ENCODE measurements around the gene THSD4. TPM values are rescaled to one million over a fixed set of nuclear protein-coding genes. Genes with fewer than 3 reads are reported as not detected.

THSD4 gene
- total RNA-seq, 3 donors from 2014 or later = 18.3 to 46.2 (median 27.1) TPM

DNA sequence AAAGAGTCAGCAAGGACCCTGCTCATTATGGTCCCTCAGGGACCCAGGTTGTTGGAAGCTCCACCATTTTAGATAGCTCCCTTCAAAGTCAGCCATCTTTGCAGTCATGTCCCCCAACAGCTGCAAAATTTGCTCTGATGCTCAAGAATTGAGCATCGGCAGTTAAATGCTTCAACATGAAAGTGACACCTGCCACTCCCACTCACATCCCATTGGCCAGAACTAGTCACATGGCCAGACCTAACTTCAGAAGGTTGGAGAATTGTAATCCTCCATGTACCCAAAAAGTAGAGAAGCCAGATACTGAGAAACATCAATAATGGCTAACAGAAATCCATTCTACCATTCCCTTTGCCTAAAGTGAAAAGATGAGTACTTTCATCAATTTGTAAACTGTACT lies 523.6 kb downstream of the THSD4 start:
- DNase-seq = no peak
- H3K36me3 ChIP-seq (ENCODE audit: low read depth) = no peaks in the 10 kb centered on the region
- H3K9me3 ChIP-seq = no peaks in the 10 kb centered on the region
- intact Hi-C loops (cut with DNase I, micrococcal nuclease) = no loop called here
- no peak for TF ChIP-seq CTCF (IDR thresholded peaks at IDR 0.05)
- no peak for ATAC-seq
- H3K4me3 ChIP-seq = no peak overlapping the region
- no peaks in the 10 kb centered on the region for H3K4me1 ChIP-seq (ENCODE audit: low read depth)

DNA sequence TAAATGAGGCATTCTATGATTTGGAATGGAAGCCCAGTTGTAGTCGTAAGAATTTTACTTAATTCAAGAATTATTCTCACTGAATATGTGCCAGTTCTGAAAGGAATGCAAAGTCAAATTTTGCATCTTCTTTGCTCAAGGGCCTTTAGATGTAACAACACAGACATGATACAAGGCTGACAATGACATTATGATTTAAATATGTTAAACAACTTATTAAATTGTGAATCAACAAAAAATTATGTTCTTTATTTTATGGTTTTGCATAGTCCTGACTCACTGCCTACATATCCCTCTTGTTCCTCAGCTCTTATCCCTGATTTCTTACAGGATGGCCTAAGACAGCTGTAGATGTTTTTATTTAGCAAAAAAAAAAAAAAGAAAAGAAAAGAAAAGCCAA lies 524.2 kb downstream of the THSD4 start:
- DNase-seq (no peak), ATAC-seq (no peak)
- intact Hi-C loops (cut with DNase I, micrococcal nuclease) = no loop called here
- Histone ChIP-seq H3K4me1 (ENCODE audit: low read depth) (no peaks in the 10 kb centered on the region), H3K36me3 (ENCODE audit: low read depth) (no peaks in the 10 kb centered on the region), H3K4me3 (no peak overlapping the region), H3K9me3 (no peaks in the 10 kb centered on the region)
- no peak for TF ChIP-seq CTCF (IDR thresholded peaks at IDR 0.05)

GRCh38 chr15:71643918-71644317 lies 528.6 kb downstream of the THSD4 start:
- Histone ChIP-seq H3K9me3 (no peaks in the 10 kb centered on the region), H3K36me3 (ENCODE audit: low read depth) (no peaks in the 10 kb centered on the region), H3K4me1 (ENCODE audit: low read depth) (no peaks in the 10 kb centered on the region), H3K4me3 (no peak overlapping the region)
- DNase-seq (no peak), ATAC-seq (no peak)
- intact Hi-C loops (cut with DNase I, micrococcal nuclease) = no loop called here
- TF ChIP-seq CTCF (IDR thresholded peaks at IDR 0.05) = no peak

DNA sequence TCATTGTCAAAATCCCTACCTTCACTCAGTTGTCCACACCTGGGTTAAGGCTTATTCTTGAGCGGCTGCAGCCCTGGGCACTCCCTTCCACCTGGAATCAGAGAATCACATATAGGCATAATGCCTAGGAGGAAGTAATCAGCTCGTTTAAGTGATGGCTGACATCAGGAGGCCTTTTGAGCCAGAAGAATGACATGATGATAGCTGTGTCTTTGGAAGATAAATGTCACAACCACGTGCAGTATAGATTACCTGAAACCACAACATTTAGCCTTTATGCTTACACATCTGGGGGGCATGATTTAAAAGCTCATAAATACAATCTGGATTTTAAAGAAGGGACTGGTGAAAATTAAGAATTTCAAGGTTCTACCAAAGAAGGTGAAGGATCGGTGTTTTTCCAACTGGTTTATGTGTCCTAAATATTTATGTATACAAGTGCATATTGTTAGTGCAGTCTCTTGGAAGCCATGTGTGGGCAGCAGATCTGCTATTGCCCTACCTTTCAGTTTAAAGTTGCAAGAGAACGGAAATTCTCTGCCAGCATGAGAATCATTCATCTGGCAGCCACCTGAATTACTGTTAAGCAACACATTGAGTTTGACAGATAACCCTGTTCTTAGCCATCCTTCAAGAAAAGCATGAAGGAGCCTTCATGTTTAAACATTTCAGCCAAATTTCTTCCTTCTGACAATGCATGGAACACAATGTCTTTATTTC lies 531.7 kb downstream of the THSD4 start:
- H3K4me1 ChIP-seq (ENCODE audit: low read depth) = no peaks in the 10 kb centered on the region
- H3K9me3 ChIP-seq = no peaks in the 10 kb centered on the region
- intact Hi-C loops (cut with DNase I, micrococcal nuclease) = no loop called here
- ATAC-seq (no peak), DNase-seq (no peak)
- TF ChIP-seq CTCF (IDR thresholded peaks at IDR 0.05) = no peak
- H3K36me3 ChIP-seq (ENCODE audit: low read depth) = no peaks in the 10 kb centered on the region
- H3K4me3 ChIP-seq = no peak overlapping the region

DNA sequence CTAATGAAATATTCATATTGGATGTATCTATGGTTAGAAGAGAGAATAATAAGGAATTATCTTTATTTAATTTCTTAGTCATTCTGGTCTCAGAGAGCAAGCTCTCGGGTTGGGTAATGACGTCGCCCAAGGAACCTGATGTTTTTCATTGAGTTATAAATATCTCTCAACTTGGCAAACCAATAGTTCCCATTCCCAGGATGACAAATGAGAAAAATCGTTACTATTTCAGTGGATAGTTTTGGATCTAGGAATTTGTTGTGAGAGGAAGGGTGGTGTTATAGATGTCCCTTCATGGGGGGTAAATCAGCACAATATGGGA lies 532.2 kb downstream of the THSD4 start:
- DNase-seq (no peak), ATAC-seq (no peak)
- Histone ChIP-seq H3K4me3 (no peak overlapping the region), H3K9me3 (no peaks in the 10 kb centered on the region), H3K4me1 (ENCODE audit: low read depth) (no peaks in the 10 kb centered on the region), H3K36me3 (ENCODE audit: low read depth) (no peaks in the 10 kb centered on the region)
- no peak for TF ChIP-seq CTCF (IDR thresholded peaks at IDR 0.05)
- intact Hi-C loops (cut with DNase I, micrococcal nuclease) = no loop called here

- H3K4me1 ChIP-seq (ENCODE audit: low read depth) = no peaks in the 10 kb centered on the region
- no peaks in the 10 kb centered on the region for H3K9me3 ChIP-seq
- H3K4me3 ChIP-seq = no peak overlapping the region
- DNase-seq (no peak), ATAC-seq (no peak)
- no peaks in the 10 kb centered on the region for H3K36me3 ChIP-seq (ENCODE audit: low read depth)
- TF ChIP-seq CTCF (IDR thresholded peaks at IDR 0.05) = no peak
- intact Hi-C loops (cut with DNase I, micrococcal nuclease) = no loop called here
Measured at GRCh38 chr15:71648095-71648494, 532.8 kb downstream of the THSD4 start.

Data from mucosa of descending colon (tissue), 3 donors.